B cell (primary cell): ENCODE data around the gene EPSTI1. TPM values are rescaled to one million over a fixed set of nuclear protein-coding genes. Genes with fewer than 3 reads are reported as not detected.

ENCODE experiments used
- ATAC-seq: fragments of 200-7000 bp; cut with Tn5 transposase; one replicate; pipeline ENCODE4 v1.10.0; 2021; ENCODE audit warnings: low read depth, mild to moderate bottlenecking, moderate number of reproducible peaks, moderate library complexity
- CTCF ChIA-PET: fragments of 350-600 bp; sonication (Branson Sonifier 250); formaldehyde crosslinking; loops from one replicate; lab custom pipeline; 2021; ENCODE audit warnings: antibody characterized with exemption, inconsistent platforms; lab: Charles Lee
- POLR2A ChIA-PET: fragments of 350-600 bp; sonication (Branson Sonifier 250); formaldehyde crosslinking; loops from one replicate; lab custom pipeline; 2021; ENCODE audit warnings: antibody characterized with exemption; lab: Charles Lee
- DNase-seq: peaks from one replicate; pipeline ENCODE4 v3.0.0; 2013
- H2AFZ ChIP-seq: 2 replicates; pipeline ENCODE4 v1.6.1; 2012; ENCODE audit warnings: mild to moderate bottlenecking, low read depth, low read length; ENCODE audit not compliant: insufficient read depth, poor library complexity, severe bottlenecking
- H3K27ac ChIP-seq, 2 donors: 1 replicate in 1 of 2; 2 replicates in 1 of 2; pipeline ENCODE4 v1.5.1; 2012 to 2013; ENCODE audit warnings: low read length in 2 of 2, mild to moderate bottlenecking in 2 of 2, moderate library complexity in 1 of 2
- H3K27me3 ChIP-seq, 4 experiments: fragments of 200-600 bp in 1 of 4; sonication (generic) in 1 of 4; replicated peaks in 1 of 4; 1 replicate in 2 of 4; 2 replicates in 2 of 4; pipeline versions ENCODE4 v1.6.1 to v1.7.0; 2013 to 2016; ENCODE audit warnings: low read length in 3 of 4, mild to moderate bottlenecking in 2 of 4, mixed read lengths in 1 of 4, moderate library complexity in 1 of 4; ENCODE audit not compliant: insufficient read depth in 4 of 4, control insufficient read depth in 3 of 4; ENCODE audit errors: control extremely low read depth in 1 of 4
- H3K36me3 ChIP-seq, 2 experiments: replicated peaks in 1 of 2; 1 replicate in 1 of 2; 2 replicates in 1 of 2; pipeline versions ENCODE4 v1.6.1 to v1.7.1; 2013; ENCODE audit warnings: low read length in 1 of 2; ENCODE audit not compliant: insufficient read depth in 2 of 2, control insufficient read depth in 1 of 2; ENCODE audit errors: control extremely low read depth in 1 of 2, extremely low read depth in 1 of 2
- H3K4me1 ChIP-seq, 2 donors: fragments of 200-600 bp in 1 of 2; sonication (generic) in 1 of 2; 1 replicate in 1 of 2; 2 replicates in 1 of 2; pipeline versions ENCODE4 v1.5.1 to v1.6.1; 2013 to 2017; ENCODE audit warnings: low read length in 2 of 2; ENCODE audit not compliant: control insufficient read depth in 2 of 2, insufficient read depth in 2 of 2
- H3K4me2 ChIP-seq: replicated peaks from 2 replicates; pipeline ENCODE3; 2012; ENCODE audit warnings: mild to moderate bottlenecking, low read depth, low read length; ENCODE audit not compliant: poor library complexity, severe bottlenecking
- H3K4me3 ChIP-seq, 5 experiments: fragments of 200-600 bp in 1 of 5; sonication (generic) in 1 of 5; 1 replicate in 3 of 5; 2 replicates in 2 of 5; pipeline versions ENCODE4 v1.5.1 to v1.7.0; 2011 to 2016; ENCODE audit warnings: low read length in 4 of 5, mild to moderate bottlenecking in 4 of 5, low read depth in 2 of 5, control low read depth in 1 of 5, moderate library complexity in 1 of 5; ENCODE audit not compliant: insufficient read depth in 1 of 5; ENCODE audit errors: control extremely low read depth in 1 of 5, extremely low read depth in 1 of 5
- H3K79me2 ChIP-seq: fragments of 200-600 bp; sonication (generic); one replicate; pipeline ENCODE4 v1.6.0; 2016; ENCODE audit warnings: low read length; ENCODE audit not compliant: control insufficient read depth, insufficient read depth
- H3K9ac ChIP-seq: fragments of 200-600 bp; sonication (generic); 2 replicates; pipeline ENCODE4 v1.6.1; 2017; ENCODE audit warnings: mild to moderate bottlenecking, low read length, moderate library complexity
- H3K9me3 ChIP-seq, 3 donors: one replicate each; pipeline versions ENCODE4 v1.6.1 to v1.7.1; 2013; ENCODE audit warnings: low read length in 2 of 3; ENCODE audit not compliant: control insufficient read depth in 2 of 3, insufficient read depth in 1 of 3; ENCODE audit errors: control extremely low read depth in 1 of 3
- H4K20me1 ChIP-seq: 2 replicates; pipeline ENCODE4 v1.6.0; 2012; ENCODE audit warnings: mild to moderate bottlenecking, low read length; ENCODE audit not compliant: insufficient read depth, control insufficient read depth, poor library complexity, severe bottlenecking
- H3K27ac Mint-ChIP-seq: one replicate; pipeline ENCODE4 v1.8.0; 2021; ENCODE audit warnings: mixed read lengths
- H3K27me3 Mint-ChIP-seq: one replicate; pipeline ENCODE4 v1.8.0; 2021; ENCODE audit warnings: mixed read lengths
- H3K4me1 Mint-ChIP-seq: one replicate; pipeline ENCODE4 v1.8.0; 2021; ENCODE audit warnings: mixed read lengths
- H3K4me3 Mint-ChIP-seq: one replicate; pipeline ENCODE4 v1.8.0; 2021; ENCODE audit warnings: mixed read lengths
- H3K9me3 Mint-ChIP-seq: one replicate; pipeline ENCODE4 v1.8.0; 2022; ENCODE audit warnings: mixed read lengths; ENCODE audit not compliant: insufficient read depth
- CTCF ChIP-seq: fragments of 200-600 bp; IDR thresholded peaks from one replicate; pipeline ENCODE4 v1.8.0; 2022; ENCODE audit warnings: antibody characterized with exemption, mild to moderate bottlenecking
- EZH2 ChIP-seq: IDR thresholded peaks from 2 replicates; pipeline ENCODE4 v1.6.1; 2012; ENCODE audit warnings: borderline replicate concordance, low read depth, mild to moderate bottlenecking, moderate library complexity, low read length; ENCODE audit not compliant: insufficient read depth, poor library complexity, severe bottlenecking
- WGBS: methylation state at CpG from one replicate; pipeline ENCODE4 v1.1.5; 2013; ENCODE audit warnings: missing lambda C conversion rate; ENCODE audit not compliant: insufficient coverage; 5-methylcytosine and 5-hydroxymethylcytosine counted together
- intact Hi-C: fragments of 100-400 bp; cut with micrococcal nuclease; formaldehyde crosslinking; loops from one replicate; pipeline ENCODE4 v1.10.0; 2022
- polyA plus RNA-seq: library from polyadenylated mRNA; depleted of rRNA; stranded (reverse); fragments of >200 nt; gene quantifications from 2 replicates; pipeline ENCODE4 v1.2.3, GENCODE V29; 2012
- total RNA-seq, 2 donors: library from RNA; stranded (reverse); fragments of 120-200 nt in 1 of 2; gene quantifications; 1 replicate in 1 of 2; 2 replicates in 1 of 2; pipeline versions ENCODE4 v1.2.3 to v1.2.4, GENCODE V29; 2013 to 2022

EPSTI1 gene
- total and polyA plus RNA-seq, 2 donors (not counting 1 experiment from before 2014, with no cell fraction given) = 13.4 to 41.8 TPM

- H2AFZ ChIP-seq = no peak overlapping the region
- no peak for DNase-seq
- H3K27me3 ChIP-seq = no peaks in the 10 kb centered on the region
- no CpG with 5 or more reads among the region's 1 CpG for WGBS
- H3K27me3 Mint-ChIP-seq = no peaks in the 10 kb centered on the region
- peaks cover 4% of the 10 kb centered on the region for H3K4me1 Mint-ChIP-seq
- H3K9me3 Mint-ChIP-seq = no peaks in the 10 kb centered on the region
- no peak overlapping the region for H3K27ac Mint-ChIP-seq
- CTCF ChIA-PET = interaction anchor here (1.4 kb wide), 1 partner anchor 8 kb away, joined by 3 read pairs; no protein-coding TSS in a partner anchor
- no peak overlapping the region for H3K4me3 ChIP-seq
- intact Hi-C loops = no loop called here
- TF ChIP-seq CTCF (no peak), EZH2 (no peak)
- H3K4me3 Mint-ChIP-seq = no peak overlapping the region
- no peak overlapping the region for H3K4me2 ChIP-seq
- H3K36me3 ChIP-seq = peaks cover 16 to 76% of the 10 kb centered on the region in 2 experiments
- ATAC-seq = no peak
- H3K9me3 ChIP-seq = no peaks in the 10 kb centered on the region
- H3K9ac ChIP-seq = no peak overlapping the region
- POLR2A ChIA-PET = no interaction called here
- H3K27ac ChIP-seq = no peak overlapping the region
- peaks cover 18% of the 10 kb centered on the region for H3K79me2 ChIP-seq
- H4K20me1 ChIP-seq = peaks cover 8% of the 10 kb centered on the region
- H3K4me1 ChIP-seq = peaks cover 0 to 6% of the 10 kb centered on the region in 2 donors
Observed at GRCh38 chr13:42964761-42965161, 27.3 kb downstream of the EPSTI1 start.

DNA sequence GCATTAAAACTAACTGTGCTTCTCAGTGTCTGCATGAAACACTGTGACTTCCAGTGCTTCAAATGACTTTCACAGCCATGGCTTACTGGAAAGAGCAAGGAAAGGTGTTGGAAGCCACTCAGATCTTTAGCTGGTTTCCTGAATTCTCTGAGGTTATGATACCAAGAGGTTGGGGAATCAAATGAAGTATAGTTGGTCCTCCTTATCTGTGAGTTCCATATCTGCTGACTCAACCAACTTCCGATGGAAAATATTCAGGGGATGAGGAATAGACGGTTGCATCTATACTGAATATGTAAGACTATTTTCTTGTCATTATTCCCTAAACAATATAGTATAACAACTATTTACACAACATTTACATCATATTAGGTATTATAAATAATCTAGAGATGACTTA, 32.4 kb downstream of the EPSTI1 start:
- CTCF ChIA-PET = interaction anchor here (0.6 to 1.4 kb wide), 3 partner anchors 9 to 65 kb away, joined by 3 to 5 read pairs (median 3); no protein-coding TSS in a partner anchor
- Histone ChIP-seq H2AFZ (no peak overlapping the region), H3K27ac (no peak overlapping the region), H3K4me3 (no peak overlapping the region), H3K4me2 (no peak overlapping the region), H3K4me1 (no peaks in the 10 kb centered on the region), H3K36me3 (peaks cover 11 to 89% of the 10 kb centered on the region in 2 experiments), H4K20me1 (no peaks in the 10 kb centered on the region), H3K27me3 (no peaks in the 10 kb centered on the region), H3K9ac (no peak overlapping the region), H3K79me2 (no peaks in the 10 kb centered on the region), H3K9me3 (no peaks in the 10 kb centered on the region)
- H3K27ac Mint-ChIP-seq = no peak overlapping the region
- TF ChIP-seq CTCF (no peak), EZH2 (no peak)
- intact Hi-C loops = no loop called here
- POLR2A ChIA-PET = no interaction called here
- ATAC-seq (no peak), DNase-seq (no peak)
- no peaks in the 10 kb centered on the region for H3K4me1 Mint-ChIP-seq
- no CpG with 5 or more reads among the region's 2 CpGs for WGBS
- H3K27me3 Mint-ChIP-seq = no peaks in the 10 kb centered on the region
- no peaks in the 10 kb centered on the region for H3K9me3 Mint-ChIP-seq
- no peak overlapping the region for H3K4me3 Mint-ChIP-seq
